HCT116 (cell line): Measurements from ENCODE around the gene SPATA16. TPM values are rescaled to one million over a fixed set of nuclear protein-coding genes. Genes with fewer than 3 reads are reported as not detected.

Experiments used
- ATAC-seq: fragments of 200-7000 bp; cut with Tn5 transposase; 2 replicates; pipeline ENCODE4 v1.9.1; 2020; ENCODE audit warnings: mild to moderate bottlenecking, moderate library complexity
- BruUV-seq: library from RNA; stranded (reverse); fragments of 400-500 nt; replicated peaks from 2 replicates; lab custom pipeline; 2021; lab: Mats Ljungman, UMichigan
- CTCF ChIA-PET: fragments of 300-600 bp; sonication (Branson Sonifier 250); formaldehyde crosslinking; loops from one replicate; lab custom pipeline; 2021; ENCODE audit warnings: antibody characterized with exemption; lab: Charles Lee
- POLR2A ChIA-PET: fragments of 300-600, 350-600 bp; sonication (Branson Sonifier 250); formaldehyde crosslinking; loops from one replicate; lab custom pipeline; 2021; ENCODE audit warnings: antibody characterized with exemption; lab: Charles Lee
- RAD21 ChIA-PET, 2 experiments: fragments of 300-600 bp; sonication (Branson Sonifier 250); formaldehyde crosslinking; loops; one replicate each; lab custom pipeline; 2023; ENCODE audit warnings: low total read pairs in 2 of 2; ENCODE audit not compliant: uncharacterized antibody in 2 of 2, unreplicated experiment in 2 of 2, low non-redundant PET in 1 of 2; lab: Charles Lee
- DNase-seq: peaks from one replicate; pipeline ENCODE4 v3.0.0-alpha.2; 2010; ENCODE audit warnings: low read depth, low spot score
- H2AFZ ChIP-seq: fragments of 200-600 bp; shearing (Covaris generic), sonication (generic); 2 replicates; pipeline ENCODE4 v1.6.1; 2017; ENCODE audit warnings: low read depth, mixed run types, mixed read lengths, antibody characterized with exemption, low read length; ENCODE audit not compliant: poor library complexity, severe bottlenecking
- H3K27ac ChIP-seq: 2 replicates; pipeline ENCODE4 v1.5.1; 2012; ENCODE audit warnings: low read depth, low read length
- H3K27me3 ChIP-seq: fragments of 200-600 bp; sonication (generic); 2 replicates; pipeline ENCODE4 v1.6.1; 2016; ENCODE audit warnings: mixed run types, low read length, mixed read lengths; ENCODE audit not compliant: insufficient read depth
- H3K36me3 ChIP-seq, 2 experiments: fragments of 200-500 bp in 1 of 2; fragments of 200-600 bp in 1 of 2; sonication (Bioruptor generic) in 1 of 2; sonication (generic) in 1 of 2; 2 replicates each; pipeline versions ENCODE4 v1.5.1 to v1.6.1; 2014 to 2016; ENCODE audit warnings: low read length in 2 of 2, inconsistent platforms in 1 of 2, mixed read lengths in 1 of 2, mixed run types in 1 of 2; ENCODE audit not compliant: insufficient read depth in 2 of 2, control insufficient read depth in 1 of 2
- H3K4me1 ChIP-seq, 2 experiments: fragments of 200-600 bp in 1 of 2; sonication (generic) in 1 of 2; 2 replicates each; pipeline versions ENCODE4 v1.5.1 to v1.6.1; 2012 to 2017; ENCODE audit warnings: low read length in 2 of 2, inconsistent platforms in 1 of 2, mild to moderate bottlenecking in 1 of 2, mixed read lengths in 1 of 2, mixed run types in 1 of 2, moderate library complexity in 1 of 2; ENCODE audit not compliant: insufficient read depth in 2 of 2, control insufficient read depth in 1 of 2
- H3K4me2 ChIP-seq: fragments of 200-600 bp; sonication (generic); 2 replicates; pipeline ENCODE4 v1.6.1; 2017; ENCODE audit warnings: mixed run types, low read length, mixed read lengths
- H3K4me3 ChIP-seq, 2 experiments: fragments of 200-600 bp in 1 of 2; sonication (generic) in 1 of 2; replicated peaks in 1 of 2; 2 replicates each; pipeline ENCODE4 v1.5.1; 2011 to 2016; ENCODE audit warnings: low read length in 2 of 2, control low read depth in 1 of 2, low read depth in 1 of 2, mild to moderate bottlenecking in 1 of 2, mixed read lengths in 1 of 2, mixed run types in 1 of 2
- H3K79me2 ChIP-seq: fragments of 200-600 bp; sonication (generic); 2 replicates; pipeline ENCODE4 v1.6.1; 2017; ENCODE audit warnings: mild to moderate bottlenecking, mixed run types, low read length, moderate library complexity, mixed read lengths; ENCODE audit not compliant: insufficient read depth
- H3K9ac ChIP-seq: fragments of 200-600 bp; sonication (generic); 2 replicates; pipeline ENCODE4 v1.6.1; 2016; ENCODE audit warnings: low read length, mixed read lengths
- H3K9me2 ChIP-seq: fragments of 200-600 bp; sonication (generic), shearing (Covaris generic); 2 replicates; pipeline ENCODE4 v1.6.1; 2017; ENCODE audit warnings: mixed run types, mild to moderate bottlenecking, moderate library complexity; ENCODE audit not compliant: insufficient read depth
- H3K9me3 ChIP-seq, 2 experiments: fragments of 200-500 bp in 1 of 2; fragments of 200-600 bp in 1 of 2; sonication (Bioruptor generic) in 1 of 2; sonication (generic) in 1 of 2; 2 replicates each; pipeline ENCODE4 v1.6.1; 2014 to 2017; ENCODE audit warnings: low read length in 2 of 2, mixed read lengths in 2 of 2, inconsistent platforms in 1 of 2, low read depth in 1 of 2, mild to moderate bottlenecking in 1 of 2, mixed run types in 1 of 2, moderate library complexity in 1 of 2; ENCODE audit not compliant: control insufficient read depth in 1 of 2, insufficient read depth in 1 of 2
- H4K20me1 ChIP-seq: fragments of 200-600 bp; sonication (generic), shearing (Covaris generic); 2 replicates; pipeline ENCODE4 v1.6.1; 2017; ENCODE audit warnings: mixed run types, mild to moderate bottlenecking, moderate library complexity; ENCODE audit not compliant: insufficient read depth
- CBX3 ChIP-seq: IDR thresholded peaks from 2 replicates; pipeline ENCODE4 v1.6.1; 2012; ENCODE audit warnings: low read depth
- CEBPB ChIP-seq: IDR thresholded peaks from 2 replicates; pipeline ENCODE4 v1.6.1; 2012; ENCODE audit warnings: low read depth
- EGR1 ChIP-seq: IDR thresholded peaks from 2 replicates; pipeline ENCODE4 v1.6.1; 2012; ENCODE audit warnings: low read depth
- EZH2 ChIP-seq: fragments of 200-600 bp; sonication (generic); IDR thresholded peaks from 2 replicates; pipeline ENCODE4 v1.6.1; 2017; ENCODE audit warnings: antibody characterized with exemption, mixed run types
- EZH2phosphoT487 ChIP-seq: fragments of 200-600 bp; IDR thresholded peaks from 2 replicates; pipeline ENCODE4 v1.6.1; 2018; ENCODE audit warnings: antibody characterized with exemption, borderline replicate concordance
- FOSL1 ChIP-seq: IDR thresholded peaks from 2 replicates; pipeline ENCODE4 v1.6.1; 2012; ENCODE audit warnings: low read depth
- MAX ChIP-seq: IDR thresholded peaks from 2 replicates; pipeline ENCODE4 v1.6.1; 2012
- RAD21 ChIP-seq: IDR thresholded peaks from 2 replicates; pipeline ENCODE4 v1.6.1; 2012; ENCODE audit warnings: low read depth, mild to moderate bottlenecking
- REST ChIP-seq: IDR thresholded peaks from 2 replicates; pipeline ENCODE4 v1.6.1; 2012; ENCODE audit warnings: low read depth
- SIN3A ChIP-seq: IDR thresholded peaks from 2 replicates; pipeline ENCODE4 v1.6.1; 2012; ENCODE audit warnings: low read depth
- SP1 ChIP-seq: IDR thresholded peaks from 2 replicates; pipeline ENCODE4 v1.6.1; 2012; ENCODE audit warnings: low read depth
- SRF ChIP-seq: IDR thresholded peaks from 2 replicates; pipeline ENCODE4 v1.6.1; 2012; ENCODE audit warnings: low read depth
- TCF7L2 ChIP-seq: IDR thresholded peaks from 2 replicates; pipeline ENCODE4 v1.7.0; 2011; ENCODE audit warnings: borderline replicate concordance, inconsistent platforms; ENCODE audit not compliant: insufficient read depth, insufficient read length; ENCODE audit errors: extremely low read depth
- YY1 ChIP-seq: IDR thresholded peaks from 2 replicates; pipeline ENCODE4 v1.6.1; 2011; ENCODE audit warnings: low read length, low read depth, moderate library complexity, mild to moderate bottlenecking; ENCODE audit not compliant: insufficient replicate concordance; ENCODE audit errors: extremely low read depth
- ZBTB33 ChIP-seq: IDR thresholded peaks from 2 replicates; pipeline ENCODE4 v1.6.1; 2011; ENCODE audit warnings: mild to moderate bottlenecking, low read length, moderate library complexity; ENCODE audit not compliant: insufficient replicate concordance; ENCODE audit errors: extremely low read depth
- ZFX ChIP-seq: fragments of 450-650 bp; IDR thresholded peaks from 2 replicates; pipeline ENCODE4 v1.6.1; 2017
- ZNF274 ChIP-seq: fragments of 200-500 bp; sonication (Bioruptor generic); IDR thresholded peaks from 2 replicates; pipeline ENCODE4 v1.6.1; 2014; ENCODE audit warnings: mild to moderate bottlenecking, low read depth, low read length, inconsistent platforms
- intact Hi-C: fragments of 100-400 bp; cut with micrococcal nuclease; formaldehyde crosslinking; loops from 2 replicates; pipeline ENCODE4 v1.10.0; 2022
- total RNA-seq: library from RNA; stranded (reverse); gene quantifications from one replicate; pipeline ENCODE4 v1.2.1, GENCODE V29; 2021; ENCODE audit not compliant: unreplicated experiment

SPATA16 gene
- total RNA-seq, 1 experiment from 2014 or later, result not detected

- H3K27ac ChIP-seq, result no peak overlapping the region
- no peaks in the 10 kb centered on the region for H3K9me3 ChIP-seq
- no peaks in the 10 kb centered on the region for H3K79me2 ChIP-seq
- no peaks in the 10 kb centered on the region for H3K4me1 ChIP-seq
- intact Hi-C loops, result no loop called here
- no peak for DNase-seq
- no TSS peak for BruUV-seq
- H3K4me3 ChIP-seq, result no peak overlapping the region
- ChIA-PET RAD21 (no interaction called here), POLR2A (no interaction called here), CTCF (no interaction called here)
- no peaks in the 10 kb centered on the region for H3K36me3 ChIP-seq
- no peak for ATAC-seq
- TF ChIP-seq FOSL1 (no peak), RAD21 (no peak), EZH2phosphoT487 (no peak), YY1 (no peak), ZFX (no peak), SIN3A (no peak), SRF (no peak), MAX (no peak), CEBPB (no peak), SP1 (no peak), ZBTB33 (no peak), EZH2 (no peak), TCF7L2 (no peak), ZNF274 (no peak), CBX3 (no peak), REST (no peak), EGR1 (no peak)
- no peak overlapping the region for H3K9ac ChIP-seq
- no peaks in the 10 kb centered on the region for H3K9me2 ChIP-seq
- no peak overlapping the region for H3K4me2 ChIP-seq
- no peak overlapping the region for H2AFZ ChIP-seq
- no peaks in the 10 kb centered on the region for H3K27me3 ChIP-seq
- no peaks in the 10 kb centered on the region for H4K20me1 ChIP-seq
These were observed 12.6 kb upstream of the SPATA16 start for GRCh38 chr3:173153631-173154030.
